Stimulated activated naive CD8-positive, alpha-beta T cell treated with anti-CD3 and anti-CD28 coated beads, Interleukin-15, amount 100 ng/mL, for 72 hours (primary cell): ENCODE results near the gene OR7A10.
"Not testable (repeated sequence)": the region's sequence is repeated elsewhere in the genome, so short reads cannot be mapped to it uniquely, and the experiment has no call there.

Source experiments
- ATAC-seq: fragments of 150-1000 bp; cut with Tn5 transposase; 2 replicates; pipeline ENCODE4 v1.10.0; 2021; ENCODE audit warnings: mild to moderate bottlenecking, moderate library complexity
- DNase-seq, 2 donors: peaks; one replicate each; pipeline ENCODE4 v3.0.0; 2021 to 2022
- H3K27ac Mint-ChIP-seq, 2 donors: one replicate each; pipeline ENCODE4 v1.8.0; 2022; ENCODE audit warnings: mild to moderate bottlenecking in 2 of 2, mixed read lengths in 2 of 2, moderate library complexity in 2 of 2
- H3K27me3 Mint-ChIP-seq: one replicate; pipeline ENCODE4 v1.8.0; 2022; ENCODE audit warnings: mixed read lengths
- H3K4me1 Mint-ChIP-seq: one replicate; pipeline ENCODE4 v1.8.0; 2022; ENCODE audit warnings: mild to moderate bottlenecking, mixed read lengths
- H3K4me3 Mint-ChIP-seq, 2 donors: one replicate each; pipeline ENCODE4 v1.8.0; 2022; ENCODE audit warnings: mild to moderate bottlenecking in 2 of 2, mixed read lengths in 2 of 2, moderate library complexity in 1 of 2
- H3K9me3 Mint-ChIP-seq, 2 donors: one replicate each; pipeline ENCODE4 v1.8.0; 2022; ENCODE audit warnings: mixed read lengths in 2 of 2

The OR7A10 gene

DNA sequence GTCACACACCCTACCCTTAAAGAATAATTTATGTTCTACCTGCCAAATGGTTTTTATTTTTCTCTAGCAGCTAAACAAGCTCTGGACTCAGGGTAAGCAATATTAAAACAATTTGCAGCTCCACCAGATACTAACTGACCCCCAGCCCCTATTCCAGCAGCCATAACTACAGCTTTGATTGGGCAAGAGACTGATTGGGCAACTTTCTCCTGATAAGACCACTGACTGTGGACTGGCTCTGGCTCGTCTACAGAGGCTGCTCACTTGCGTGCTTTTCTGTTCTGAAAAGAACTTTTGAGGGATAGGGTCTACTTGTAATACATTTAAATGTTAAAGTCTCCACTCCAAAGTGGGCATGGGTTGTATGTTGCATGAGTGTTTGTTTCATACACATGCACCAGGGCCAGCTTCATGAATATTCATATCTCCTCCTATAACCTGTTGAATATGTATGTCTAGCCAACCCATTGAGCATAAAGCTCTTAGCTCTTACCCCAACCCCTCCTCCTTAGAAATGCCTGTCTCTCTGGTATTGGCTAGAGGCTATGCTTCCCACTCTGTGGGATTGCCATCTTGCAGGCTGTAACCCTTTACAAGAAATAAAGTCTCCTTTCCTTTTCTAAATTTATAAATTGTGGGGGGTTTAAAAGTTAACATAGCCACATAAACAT, 33.6 kb downstream of the OR7A10 start:
- DNase-seq (no peak), ATAC-seq (no peak)
- H3K27me3 Mint-ChIP-seq = no peaks in the 10 kb centered on the region
- H3K27ac Mint-ChIP-seq = no peak overlapping the region
- H3K9me3 Mint-ChIP-seq = no peaks in the 10 kb centered on the region
- no peaks in the 10 kb centered on the region for H3K4me1 Mint-ChIP-seq
- H3K4me3 Mint-ChIP-seq = no peak overlapping the region

DNA sequence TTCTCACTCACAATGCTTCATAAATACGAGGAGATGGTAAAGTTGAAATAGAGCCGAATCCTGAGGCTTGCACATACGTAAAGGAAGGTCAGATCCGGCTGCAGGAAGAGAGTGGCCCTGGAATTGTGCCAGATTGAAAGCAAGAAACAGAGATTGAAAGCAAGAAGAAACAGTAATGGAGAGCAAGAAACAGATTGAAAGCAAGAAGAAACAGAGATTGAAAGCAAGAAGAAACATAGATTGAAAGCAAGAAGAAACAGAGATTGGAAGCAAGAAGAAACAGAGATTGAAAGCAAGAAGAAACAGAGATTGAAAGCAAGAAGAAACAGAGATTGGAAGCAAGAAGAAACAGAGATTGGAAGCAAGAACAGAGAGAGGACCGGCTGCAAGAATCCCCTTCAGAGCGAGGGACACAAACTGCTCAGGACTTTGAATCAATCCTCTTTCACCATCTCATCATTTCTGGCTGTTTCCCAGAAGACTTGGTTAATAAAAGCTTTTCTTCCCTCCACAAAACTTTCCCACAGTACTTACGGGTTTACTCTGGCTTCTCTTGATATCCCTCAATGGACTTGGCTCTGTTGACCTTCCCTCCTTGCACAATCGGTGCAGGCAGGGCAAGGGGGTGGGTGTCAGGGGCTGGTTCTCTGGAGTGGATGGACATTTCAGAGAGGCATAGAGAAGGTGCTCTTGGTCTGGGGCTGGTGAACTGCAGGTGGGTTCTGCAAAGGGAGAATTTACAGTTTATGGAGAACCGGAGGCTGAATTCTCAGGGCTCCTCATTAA, 39.3 kb downstream of the OR7A10 start:
- H3K27ac Mint-ChIP-seq = peak overlapping the region in 1 of 2 donors; percentile 16

DNA sequence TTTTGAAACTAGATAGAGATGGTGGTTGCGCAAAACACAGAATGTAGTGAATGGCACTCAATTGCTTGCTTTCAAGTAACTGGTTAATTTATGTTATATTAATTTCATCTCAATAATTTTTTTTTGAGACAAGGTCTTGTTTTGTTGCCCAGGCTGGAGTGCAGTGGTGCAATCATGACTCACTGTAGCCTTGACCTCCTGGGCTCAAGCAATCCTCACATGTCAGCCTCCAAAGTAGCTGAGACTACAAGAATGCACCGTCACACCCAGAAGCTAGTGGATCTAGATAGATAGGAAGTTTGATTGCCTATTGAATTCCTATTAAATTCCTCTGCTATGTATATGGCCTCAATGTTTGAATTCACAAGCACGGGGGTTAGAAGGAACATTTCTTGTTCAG, 44.0 kb downstream of the OR7A10 start:
- Mint-ChIP-seq H3K9me3 (no peaks in the 10 kb centered on the region), H3K27me3 (peaks cover 9% of the 10 kb centered on the region), H3K27ac (no peak overlapping the region), H3K4me1 (no peaks in the 10 kb centered on the region), H3K4me3 (no peak overlapping the region)
- ATAC-seq (no peak), DNase-seq (no peak)

More for the DNA sequence above, 39.3 kb downstream of the OR7A10 start:
- Mint-ChIP-seq H3K27me3 (no peaks in the 10 kb centered on the region), H3K4me1 (no peaks in the 10 kb centered on the region), H3K9me3 (no peaks in the 10 kb centered on the region), H3K4me3 (peak overlapping the region in 1 of 2 donors; percentile 27)
- DNase-seq (no peak), ATAC-seq (no peak)

DNA sequence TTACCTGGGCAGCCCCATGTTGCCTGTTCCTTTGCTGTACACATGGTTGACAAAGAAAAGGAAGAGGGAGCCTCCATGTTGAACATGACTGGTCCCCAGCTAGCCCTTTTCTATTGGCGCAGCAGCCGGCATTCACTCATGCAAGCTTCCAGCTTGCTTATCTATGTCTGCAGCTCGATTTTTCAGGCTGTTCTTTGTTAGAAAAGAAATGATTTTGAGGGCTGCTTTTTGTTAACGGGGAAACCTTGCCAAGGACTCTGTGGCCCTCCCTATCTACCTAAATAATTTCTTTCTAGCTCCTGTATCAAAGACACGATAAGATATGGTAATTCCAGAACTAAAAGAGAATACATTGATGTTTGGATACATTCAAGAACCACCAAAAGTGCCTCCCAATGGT, 50.0 kb downstream of the OR7A10 start:
- DNase-seq = no peak
- no peak overlapping the region for H3K4me3 Mint-ChIP-seq
- H3K9me3 Mint-ChIP-seq = no peaks in the 10 kb centered on the region
- no peak overlapping the region for H3K27ac Mint-ChIP-seq
- peaks cover 9% of the 10 kb centered on the region for H3K27me3 Mint-ChIP-seq
- no peaks in the 10 kb centered on the region for H3K4me1 Mint-ChIP-seq
- no peak for ATAC-seq

DNA sequence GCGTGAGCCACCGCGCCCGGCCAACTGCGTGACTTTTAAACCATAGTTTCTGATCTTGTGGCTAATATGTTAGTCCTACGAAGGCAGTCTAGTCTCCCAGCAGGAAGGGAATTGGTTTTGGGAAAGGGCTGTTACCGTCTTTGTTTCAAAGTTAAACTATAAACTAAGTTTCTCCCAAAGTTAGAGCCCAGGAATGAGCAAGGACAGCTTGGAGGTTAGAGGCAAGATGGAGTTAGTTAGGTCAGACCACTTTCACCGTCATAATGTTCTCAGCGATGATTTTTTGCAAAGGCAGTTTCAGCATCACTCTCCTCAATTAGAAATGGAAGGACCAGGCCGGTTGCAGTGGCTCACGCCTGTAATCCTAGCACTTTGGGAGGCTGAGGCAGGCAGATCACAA, 52.7 kb downstream of the OR7A10 start:
- peaks cover under 1% of the 10 kb centered on the region for H3K27me3 Mint-ChIP-seq
- H3K9me3 Mint-ChIP-seq = no peaks in the 10 kb centered on the region
- ATAC-seq = no peak
- H3K4me3 Mint-ChIP-seq = no peak overlapping the region
- H3K4me1 Mint-ChIP-seq = no peaks in the 10 kb centered on the region
- DNase-seq = no peak
- H3K27ac Mint-ChIP-seq = no peak overlapping the region

DNA sequence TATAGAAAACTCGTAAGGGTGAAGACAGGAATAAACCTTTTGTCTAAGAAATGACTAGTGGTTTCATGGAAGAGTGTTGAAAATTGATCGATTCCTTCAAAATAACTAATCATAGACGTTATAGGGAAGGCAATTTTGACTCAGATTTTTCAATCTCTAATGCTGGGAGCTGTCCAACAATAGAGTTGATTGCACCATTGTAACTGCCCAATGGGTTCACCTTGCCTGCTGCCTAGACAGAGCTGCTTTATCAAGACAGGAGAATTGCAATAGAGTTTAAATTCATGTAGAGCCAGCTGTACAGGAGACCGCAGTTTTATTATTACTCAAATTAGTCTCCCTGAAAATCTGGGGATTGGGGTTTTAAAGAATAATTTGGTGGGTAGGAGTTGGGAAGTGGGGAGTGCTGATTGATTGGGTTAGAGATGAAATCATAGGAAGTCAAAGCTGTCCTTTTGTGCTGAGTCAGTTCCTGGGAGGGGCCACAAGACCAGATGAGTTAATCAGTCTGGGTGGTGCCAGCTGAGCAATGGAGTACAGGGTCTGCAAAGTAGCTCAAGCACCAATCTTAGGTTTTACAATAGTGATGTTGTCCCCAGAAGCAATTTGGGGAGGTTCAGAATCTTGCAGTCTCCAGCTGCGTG, 53.5 kb downstream of the OR7A10 start:
- H3K27ac Mint-ChIP-seq = no peak overlapping the region
- ATAC-seq (no peak), DNase-seq (no peak)
- H3K4me3 Mint-ChIP-seq = no peak overlapping the region
- H3K4me1 Mint-ChIP-seq = no peaks in the 10 kb centered on the region
- H3K27me3 Mint-ChIP-seq = no peaks in the 10 kb centered on the region
- no peaks in the 10 kb centered on the region for H3K9me3 Mint-ChIP-seq

DNA sequence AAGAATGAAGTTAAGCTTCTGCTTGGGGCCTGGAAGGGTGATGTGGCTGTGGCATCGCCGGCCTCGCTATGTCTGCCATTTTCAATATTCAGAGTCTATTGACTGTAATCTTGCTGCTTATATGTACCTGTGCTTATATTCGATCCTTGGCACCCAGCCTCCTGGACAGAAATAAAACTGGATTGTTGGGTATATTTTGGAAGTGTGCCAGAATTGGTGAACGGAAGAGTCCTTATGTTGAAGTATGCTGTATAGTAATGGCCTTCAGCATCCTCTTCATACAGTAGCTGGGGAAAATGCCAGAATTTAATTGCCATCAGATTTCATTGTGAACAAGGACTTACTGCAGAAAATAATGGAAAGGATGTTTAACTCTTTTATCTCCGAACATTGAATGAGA, 56.5 kb downstream of the OR7A10 start:
- H3K27ac Mint-ChIP-seq, H3K27me3 Mint-ChIP-seq, DNase-seq, H3K4me3 Mint-ChIP-seq, H3K4me1 Mint-ChIP-seq, H3K9me3 Mint-ChIP-seq, ATAC-seq: not testable (repeated sequence)
